H1 (cell line): Measurements from ENCODE around the gene DAZAP1.

Source experiments
- ATF3 ChIP-seq: IDR thresholded peaks from 2 replicates; pipeline ENCODE4 v1.6.1; 2011; ENCODE audit warnings: low read depth, mild to moderate bottlenecking, low read length; ENCODE audit not compliant: insufficient read depth
- CEBPB ChIP-seq: IDR thresholded peaks from 2 replicates; pipeline ENCODE4 v1.6.1; 2012; ENCODE audit warnings: low read depth, low read length
- CHD1 ChIP-seq: IDR thresholded peaks from 2 replicates; pipeline ENCODE4 v1.6.1; 2012; ENCODE audit warnings: low read depth, low read length, improper control_type of control experiment
- CREB1 ChIP-seq: IDR thresholded peaks from 2 replicates; pipeline ENCODE4 v1.6.1; 2012; ENCODE audit warnings: inconsistent platforms
- CTCF ChIP-seq, 3 experiments: IDR thresholded peaks; 1 replicate in 2 of 3; 2 replicates in 1 of 3; pipeline versions ENCODE4 v1.5.1 to v1.6.1; 2011; ENCODE audit warnings: low read length in 3 of 3, mild to moderate bottlenecking in 3 of 3, inconsistent platforms in 2 of 3, low read depth in 1 of 3, moderate library complexity in 1 of 3; ENCODE audit not compliant: insufficient read depth in 1 of 3; ENCODE audit errors: control extremely low read depth in 1 of 3
- GABPA ChIP-seq: IDR thresholded peaks from 2 replicates; pipeline ENCODE4 v1.6.1; 2011; ENCODE audit warnings: mild to moderate bottlenecking, low read length, moderate library complexity, borderline replicate concordance; ENCODE audit not compliant: insufficient read depth
- RFX5 ChIP-seq: IDR thresholded peaks from 2 replicates; pipeline ENCODE4 v1.6.1; 2011; ENCODE audit warnings: low read depth, low read length, improper control_type of control experiment, borderline replicate concordance
- SUZ12 ChIP-seq: fragments of 200-600 bp; sonication (generic); IDR thresholded peaks from 2 replicates; pipeline ENCODE4 v1.6.1; 2012; ENCODE audit warnings: mild to moderate bottlenecking, inconsistent platforms, low read length, moderate library complexity, mixed read lengths
- TAF7 ChIP-seq: optimal IDR thresholded peaks from 2 replicates; pipeline ENCODE3; 2011; ENCODE audit warnings: low read depth, mild to moderate bottlenecking, inconsistent platforms, low read length, moderate library complexity, borderline replicate concordance
- TBP ChIP-seq: IDR thresholded peaks from 2 replicates; pipeline ENCODE4 v1.6.1; 2011; ENCODE audit warnings: low read depth, low read length, improper control_type of control experiment
- TCF12 ChIP-seq: IDR thresholded peaks from 2 replicates; pipeline ENCODE4 v1.6.1; 2011; ENCODE audit warnings: low read depth, mild to moderate bottlenecking, low read length
- USF2 ChIP-seq: IDR thresholded peaks from 2 replicates; pipeline ENCODE4 v1.6.1; 2011; ENCODE audit warnings: low read length, improper control_type of control experiment

GRCh38 chr19:1470305-1471009, 63.1 kb downstream of the DAZAP1 start:
- no peak for TF ChIP-seq TAF7
- TF ChIP-seq TBP = no peak
- TF ChIP-seq ATF3 = no peak
- TF ChIP-seq CTCF (IDR thresholded peaks at IDR 0.05; ENCODE audit: control extremely low read depth in 1 of 3, insufficient read depth in 1 of 3, low read depth in 1 of 3, low read length in 3 of 3) = no peak
- TF ChIP-seq TCF12 = no peak
- TF ChIP-seq SUZ12 = 0 out of 2 replicates have a peak, but pooled peaks have one; percentile 30
- no peak for TF ChIP-seq USF2
- TF ChIP-seq CHD1 = no peak
- TF ChIP-seq CREB1 = no peak
- TF ChIP-seq GABPA = no peak; the same call in 1 of the 2 replicates
- no peak for TF ChIP-seq CEBPB
- TF ChIP-seq RFX5 = no peak
